HUES48 (cell line): ENCODE results near the gene MLPH.

ENCODE experiments used
- H3K27ac ChIP-seq: one replicate; pipeline ENCODE4 v1.7.0; 2013; ENCODE audit warnings: low read depth, low read length, inconsistent platforms
- H3K27me3 ChIP-seq: 2 replicates; pipeline ENCODE4 v1.6.1; 2013; ENCODE audit warnings: mild to moderate bottlenecking, low read length; ENCODE audit not compliant: control insufficient read depth, insufficient read depth
- H3K36me3 ChIP-seq: 2 replicates; pipeline ENCODE4 v1.6.1; 2013; ENCODE audit warnings: low read length; ENCODE audit not compliant: control insufficient read depth, insufficient read depth
- H3K4me1 ChIP-seq: 2 replicates; pipeline ENCODE4 v1.6.1; 2013; ENCODE audit warnings: mild to moderate bottlenecking, low read length; ENCODE audit not compliant: control insufficient read depth, insufficient read depth
- H3K4me3 ChIP-seq: 2 replicates; pipeline ENCODE4 v1.5.1; 2013; ENCODE audit warnings: mild to moderate bottlenecking, low read depth, low read length
- H3K9ac ChIP-seq: 2 replicates; pipeline ENCODE4 v1.6.1; 2013; ENCODE audit warnings: mild to moderate bottlenecking, low read depth, low read length, moderate library complexity
- H3K9me3 ChIP-seq: 2 replicates; pipeline ENCODE4 v1.6.1; 2013; ENCODE audit warnings: low read length; ENCODE audit not compliant: control insufficient read depth, insufficient read depth

The MLPH gene

DNA sequence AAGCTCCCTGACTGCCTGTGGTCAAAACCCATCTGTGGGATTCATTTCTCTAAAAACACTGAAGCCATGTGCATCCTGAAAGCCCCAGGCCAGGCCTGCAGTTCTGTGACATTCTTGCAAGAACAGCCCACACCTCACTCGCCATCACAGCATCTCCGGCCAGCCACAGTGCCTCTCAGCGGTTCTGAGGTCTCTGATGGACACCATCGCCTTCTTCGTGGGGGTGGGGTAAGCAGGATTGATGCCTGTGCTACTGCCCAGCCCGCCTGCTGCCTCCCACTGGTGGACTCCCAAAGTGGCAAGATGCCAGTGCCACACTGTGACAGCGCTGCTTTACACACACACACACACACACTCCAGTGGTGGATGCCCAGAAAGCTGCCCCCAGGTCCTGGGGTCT, 74.2 kb downstream of the MLPH start:
- H3K27ac ChIP-seq, result no peak overlapping the region
- no peak overlapping the region for H3K4me3 ChIP-seq
- no peaks in the 10 kb centered on the region for H3K9me3 ChIP-seq
- H3K4me1 ChIP-seq, result no peaks in the 10 kb centered on the region; the same call in 1 of the 2 replicates
- no peaks in the 10 kb centered on the region for H3K36me3 ChIP-seq
- H3K9ac ChIP-seq, result no peak overlapping the region
- H3K27me3 ChIP-seq, result no peaks in the 10 kb centered on the region

DNA sequence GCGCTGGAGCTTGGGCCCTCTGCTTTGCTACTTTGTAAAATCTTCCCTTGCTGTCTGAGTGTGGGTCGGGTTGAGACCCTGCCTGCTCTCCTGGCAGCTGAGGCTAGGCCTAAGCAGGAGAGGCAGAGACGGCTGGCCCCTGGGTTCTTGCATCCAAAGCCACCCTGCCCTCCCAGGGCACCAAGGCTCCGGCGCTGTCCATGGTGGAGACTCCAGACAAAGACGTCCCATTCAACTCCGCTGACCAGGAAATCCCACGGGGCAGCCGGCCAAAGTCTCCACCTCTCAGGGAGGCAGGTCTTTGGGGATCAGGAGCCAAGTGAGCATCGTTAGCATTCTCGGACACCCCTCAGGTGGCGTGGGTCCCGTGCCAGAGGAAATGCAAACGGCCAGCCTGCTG, 76.8 kb downstream of the MLPH start:
- Histone ChIP-seq H3K4me1 (no peaks in the 10 kb centered on the region; the same call in 1 of the 2 replicates), H3K36me3 (no peaks in the 10 kb centered on the region), H3K9ac (no peak overlapping the region), H3K27ac (no peak overlapping the region), H3K9me3 (no peaks in the 10 kb centered on the region), H3K27me3 (no peaks in the 10 kb centered on the region), H3K4me3 (no peak overlapping the region)

DNA sequence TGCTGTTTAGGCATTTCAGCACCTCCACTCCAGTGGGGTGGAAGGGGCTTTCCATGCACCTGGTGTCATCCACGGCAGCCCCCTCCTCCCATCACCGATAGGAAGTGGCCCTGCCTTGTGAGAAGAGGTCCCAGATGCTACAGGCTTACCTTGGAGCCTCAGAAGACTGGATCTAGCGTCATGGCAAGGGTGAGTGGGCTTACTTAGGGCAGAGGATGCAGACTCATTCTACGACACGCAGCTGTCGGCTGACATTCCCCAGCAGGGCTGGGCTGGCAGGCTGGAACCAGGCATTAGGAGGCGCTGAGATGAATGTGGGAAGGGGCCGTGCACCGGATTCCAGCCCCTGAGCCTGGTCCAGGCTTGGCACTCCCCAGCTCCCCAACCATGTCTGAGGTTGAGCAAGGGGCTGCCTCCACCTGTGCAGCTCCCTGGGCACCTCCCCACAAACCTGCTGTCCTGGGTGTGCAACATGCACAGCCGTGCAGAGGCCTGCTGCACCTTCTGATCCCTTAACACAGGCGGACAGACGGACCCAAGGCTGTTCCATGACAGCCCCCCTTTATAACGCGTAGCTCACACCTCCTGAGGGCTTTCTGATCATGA, 77.6 kb downstream of the MLPH start:
- no peaks in the 10 kb centered on the region; the same call in 1 of the 2 replicates for H3K4me1 ChIP-seq

DNA sequence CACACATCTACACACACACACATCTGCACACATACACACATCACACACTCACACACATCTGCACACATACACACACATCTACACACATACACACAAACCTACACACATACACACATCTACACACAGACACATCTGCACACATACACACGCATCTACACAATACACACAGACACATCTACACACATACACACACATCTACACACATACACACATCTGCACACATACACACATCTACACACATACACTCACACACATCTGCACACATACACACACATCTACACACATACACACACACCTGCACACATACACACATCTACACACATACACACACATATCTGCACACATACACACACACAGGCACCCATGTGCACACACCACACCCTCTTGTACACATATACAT, 78.9 kb downstream of the MLPH start:
- H3K4me3 ChIP-seq, result no peak overlapping the region
- H3K36me3 ChIP-seq, result no peaks in the 10 kb centered on the region
- H3K27me3 ChIP-seq, result no peaks in the 10 kb centered on the region
- no peaks in the 10 kb centered on the region; the same call in 1 of the 2 replicates for H3K4me1 ChIP-seq
- H3K27ac ChIP-seq, result no peak overlapping the region
- no peak overlapping the region for H3K9ac ChIP-seq
- no peaks in the 10 kb centered on the region for H3K9me3 ChIP-seq

More for the DNA sequence above, 77.6 kb downstream of the MLPH start:
- H3K9me3 ChIP-seq, result no peaks in the 10 kb centered on the region
- no peaks in the 10 kb centered on the region for H3K27me3 ChIP-seq
- no peaks in the 10 kb centered on the region for H3K36me3 ChIP-seq
- no peak overlapping the region for H3K4me3 ChIP-seq
- H3K9ac ChIP-seq, result no peak overlapping the region
- no peak overlapping the region for H3K27ac ChIP-seq

DNA sequence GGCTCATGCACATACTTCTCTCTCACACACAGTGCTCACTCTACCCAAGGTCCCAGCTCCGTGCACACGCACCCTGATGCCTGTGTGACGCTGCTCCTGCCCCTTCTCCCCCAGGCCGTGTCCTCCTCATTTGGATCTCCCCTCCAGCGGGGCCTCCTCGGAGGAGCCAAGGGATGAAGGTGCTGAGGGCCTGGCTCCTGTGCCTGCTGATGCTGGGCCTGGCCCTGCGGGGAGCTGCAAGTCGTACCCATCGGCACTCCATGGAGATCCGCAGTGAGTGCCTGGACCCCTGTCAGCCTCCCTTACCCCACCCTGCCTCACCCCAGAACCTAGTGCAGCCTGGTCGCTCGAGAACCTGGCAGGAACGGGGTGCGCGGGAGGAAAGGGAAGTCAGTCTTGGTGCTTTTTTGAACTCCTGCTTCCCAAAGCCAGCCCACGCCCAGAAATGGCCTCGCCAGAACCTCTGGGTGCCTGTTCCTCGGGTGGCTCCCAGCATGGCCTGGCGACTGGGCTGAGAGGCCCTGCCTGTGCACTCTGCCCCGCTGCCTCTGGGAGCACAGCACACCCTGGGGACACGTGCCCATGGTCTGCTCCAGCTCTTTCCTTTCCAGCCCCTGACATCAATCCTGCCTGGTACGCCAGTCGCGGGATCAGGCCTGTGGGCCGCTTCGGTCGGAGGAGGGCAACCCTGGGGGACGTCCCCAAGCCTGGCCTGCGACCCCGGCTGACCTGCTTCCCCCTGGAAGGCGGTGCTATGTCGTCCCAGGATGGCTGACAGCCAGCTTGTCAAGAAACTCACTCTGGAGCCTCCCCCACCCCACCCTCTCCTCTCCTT, 79.6 kb downstream of the MLPH start, which contains the start of gene PRLH:
Gene PRLH (plus strand): TSS at position 174 of the 835 bp plus-strand sequence. CDS start 0 bp downstream, at position 174.
- H3K27me3 ChIP-seq, result no peaks in the 10 kb centered on the region
- H3K36me3 ChIP-seq, result no peaks in the 10 kb centered on the region
- no peak within 1 kb of the TSS for H3K4me3 ChIP-seq
- H3K4me1 ChIP-seq, result peaks cover under 1% of the 10 kb centered on the region; the same call in 1 of the 2 replicates
- no peak within 1 kb of the TSS for H3K27ac ChIP-seq
- no peaks in the 10 kb centered on the region for H3K9me3 ChIP-seq
- no peak within 1 kb of the TSS for H3K9ac ChIP-seq

DNA sequence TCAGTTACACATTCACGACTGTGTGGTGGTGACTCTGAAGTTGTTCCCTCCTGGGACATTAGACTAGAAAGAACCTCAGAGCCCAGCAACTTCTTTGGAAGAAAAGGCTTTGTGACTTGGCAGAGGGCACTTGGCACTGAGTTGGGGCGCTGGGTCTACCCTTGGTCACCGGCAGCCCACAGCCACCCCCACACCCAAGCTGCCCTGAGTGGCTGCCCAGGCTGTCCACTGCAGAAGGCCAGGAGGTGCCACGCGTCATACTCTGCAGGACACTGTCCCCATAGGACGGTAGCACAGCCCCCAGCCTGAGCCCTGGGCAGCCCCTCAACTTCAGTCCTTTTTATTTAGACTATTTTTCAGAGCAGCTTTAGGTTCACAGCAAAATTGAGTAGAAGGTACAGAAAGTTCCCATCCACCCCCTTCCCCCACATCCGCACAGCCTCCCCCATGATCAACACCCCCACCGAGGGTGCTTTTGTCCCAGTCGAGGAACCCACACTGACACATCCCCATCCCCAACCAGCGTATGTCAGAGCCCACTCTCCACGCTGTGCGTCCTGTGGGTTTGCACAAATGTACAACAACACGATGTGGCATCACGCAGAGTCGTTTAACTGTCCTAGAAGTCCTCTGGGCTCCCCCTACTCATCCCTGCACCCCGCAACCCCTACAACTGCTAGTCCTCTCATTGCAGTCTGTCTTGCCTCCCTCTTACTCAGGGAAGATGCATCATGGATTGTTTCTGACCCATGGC, 80.4 kb downstream of the MLPH start:
- Histone ChIP-seq H3K4me3 (no peak overlapping the region), H3K36me3 (no peaks in the 10 kb centered on the region), H3K9me3 (no peaks in the 10 kb centered on the region), H3K9ac (no peak overlapping the region), H3K27me3 (no peaks in the 10 kb centered on the region), H3K27ac (no peak overlapping the region), H3K4me1 (peaks cover 7% of the 10 kb centered on the region)

GRCh38 chr2:237568121-237568660, 81.1 kb downstream of the MLPH start:
- H3K4me1 ChIP-seq, result peaks cover 9% of the 10 kb centered on the region
- no peaks in the 10 kb centered on the region for H3K9me3 ChIP-seq
- H3K27me3 ChIP-seq, result no peaks in the 10 kb centered on the region
- H3K4me3 ChIP-seq, result no peak overlapping the region
- no peak overlapping the region for H3K9ac ChIP-seq
- no peak overlapping the region for H3K27ac ChIP-seq
- no peaks in the 10 kb centered on the region for H3K36me3 ChIP-seq

GRCh38 chr2:237569041-237569440, 82.0 kb downstream of the MLPH start:
- no peaks in the 10 kb centered on the region; the same call in 1 of the 2 replicates for H3K36me3 ChIP-seq
- no peaks in the 10 kb centered on the region for H3K27me3 ChIP-seq
- H3K4me1 ChIP-seq, result peaks cover 9% of the 10 kb centered on the region
- H3K9me3 ChIP-seq, result no peaks in the 10 kb centered on the region
- H3K27ac ChIP-seq, result no peak overlapping the region
- no peak overlapping the region for H3K9ac ChIP-seq
- no peak overlapping the region for H3K4me3 ChIP-seq

DNA sequence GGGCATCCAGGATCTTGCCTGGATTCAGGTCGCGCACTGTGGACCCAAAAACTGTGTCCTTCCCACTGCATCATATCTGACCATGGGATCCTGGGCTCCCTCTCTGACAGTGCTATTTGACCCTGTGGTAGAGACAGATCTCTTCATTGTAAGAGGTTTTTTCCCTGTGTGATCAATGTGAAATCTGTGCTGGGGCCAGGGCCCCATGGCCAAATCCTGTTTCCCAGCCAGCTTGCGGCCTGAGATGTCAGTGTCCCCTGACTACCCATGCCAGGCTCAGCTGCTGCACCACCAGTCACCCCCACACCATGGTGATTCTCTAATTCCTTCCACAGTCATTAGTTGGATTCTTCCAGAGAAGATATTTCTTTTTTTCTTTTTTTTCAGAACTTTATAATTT, 82.8 kb downstream of the MLPH start:
- no peaks in the 10 kb centered on the region for H3K27me3 ChIP-seq
- no peak overlapping the region for H3K27ac ChIP-seq
- H3K36me3 ChIP-seq, result no peaks in the 10 kb centered on the region; the same call in 1 of the 2 replicates
- peaks cover 9% of the 10 kb centered on the region; the same call in 1 of the 2 replicates for H3K4me1 ChIP-seq
- H3K9ac ChIP-seq, result no peak overlapping the region
- H3K4me3 ChIP-seq, result no peak overlapping the region
- H3K9me3 ChIP-seq, result no peaks in the 10 kb centered on the region

- Histone ChIP-seq H3K4me1 (peaks cover 9% of the 10 kb centered on the region; the same call in 1 of the 2 replicates), H3K9ac (no peak overlapping the region), H3K9me3 (no peaks in the 10 kb centered on the region), H3K27ac (no peak overlapping the region), H3K4me3 (no peak overlapping the region), H3K36me3 (no peaks in the 10 kb centered on the region; the same call in 1 of the 2 replicates), H3K27me3 (no peaks in the 10 kb centered on the region)
These were observed 83.8 kb downstream of the MLPH start for GRCh38 chr2:237570776-237571335.
